HepG2 (cell line): ENCODE results near the gene XPO5. TPM values are rescaled to one million over a fixed set of nuclear protein-coding genes. Genes with fewer than 3 reads are reported as not detected.

Experiments
- EHMT2 ChIP-seq: fragments of 200-600 bp; sonication (generic); IDR thresholded peaks from 2 replicates; pipeline ENCODE4 v1.7.0; 2017; ENCODE audit warnings: antibody characterized with exemption, low read depth, low read length, borderline replicate concordance
- FOXO1 ChIP-seq: sonication (generic); formaldehyde crosslinking; IDR thresholded peaks from 2 replicates; pipeline ENCODE4 v1.4.0; 2020; ENCODE audit warnings: missing genetic modification reagents
- GABPA ChIP-seq, 2 experiments: IDR thresholded peaks; 2 replicates each; pipeline ENCODE4 v1.6.1; 2011 to 2016; ENCODE audit warnings: low read depth in 2 of 2, low read length in 1 of 2, missing biosample characterization in 1 of 2, missing genetic modification characterization in 1 of 2
- KMT2B ChIP-seq: IDR thresholded peaks from 2 replicates; pipeline ENCODE4 v1.6.1; 2016; ENCODE audit warnings: missing genetic modification reagents, missing compliant biosample characterization
- NR1H2 ChIP-seq: sonication (generic); formaldehyde crosslinking; IDR thresholded peaks from 2 replicates; pipeline ENCODE4 v1.8.1; 2022; ENCODE audit warnings: low read depth, missing genetic modification reagents, borderline replicate concordance
- NR2F6 ChIP-seq, 2 experiments: IDR thresholded peaks; 2 replicates each; pipeline ENCODE4 v1.6.1; 2016; ENCODE audit warnings: antibody characterized with exemption in 1 of 2, mild to moderate bottlenecking in 1 of 2
- PCBP2 ChIP-seq: fragments of 200-400 bp; formaldehyde crosslinking; optimal IDR thresholded peaks from 2 replicates; pipeline ENCODE3; 2018; ENCODE audit warnings: low read length, low read depth; ENCODE audit not compliant: poor library complexity, severe bottlenecking
- REXO4 ChIP-seq: sonication (generic); formaldehyde crosslinking; IDR thresholded peaks from 2 replicates; pipeline ENCODE4 v1.8.0; 2022; ENCODE audit warnings: missing genetic modification reagents, mild to moderate bottlenecking, borderline replicate concordance
- SCMH1 ChIP-seq: sonication (generic); formaldehyde crosslinking; IDR thresholded peaks from 2 replicates; pipeline ENCODE4 v1.9.0; 2021; ENCODE audit warnings: missing genetic modification reagents, mild to moderate bottlenecking, borderline replicate concordance
- SNAI1 ChIP-seq: sonication (generic); formaldehyde crosslinking; IDR thresholded peaks from 2 replicates; pipeline ENCODE4 v1.5.0; 2020; ENCODE audit warnings: mild to moderate bottlenecking, missing genetic modification reagents, borderline replicate concordance
- TEAD3 ChIP-seq: optimal IDR thresholded peaks from 2 replicates; pipeline ENCODE3; 2016; ENCODE audit warnings: borderline replicate concordance
- TFDP2 ChIP-seq: sonication (generic); formaldehyde crosslinking; IDR thresholded peaks from 2 replicates; pipeline ENCODE4 v1.4.0; 2020; ENCODE audit warnings: missing genetic modification reagents
- YEATS2 ChIP-seq: sonication (generic); formaldehyde crosslinking; IDR thresholded peaks from 2 replicates; pipeline ENCODE4 v1.4.0; 2020; ENCODE audit warnings: missing genetic modification reagents, borderline replicate concordance
- ZBTB7A ChIP-seq: sonication (generic); formaldehyde crosslinking; IDR thresholded peaks from 2 replicates; pipeline ENCODE4 v1.8.0; 2022; ENCODE audit warnings: mild to moderate bottlenecking, missing genetic modification reagents
- ZFP37 ChIP-seq: sonication (generic); formaldehyde crosslinking; IDR thresholded peaks from 2 replicates; pipeline ENCODE4 v1.4.0; 2020; ENCODE audit warnings: missing genetic modification reagents, borderline replicate concordance
- ZNF136 ChIP-seq: sonication (generic); formaldehyde crosslinking; IDR thresholded peaks from 2 replicates; pipeline ENCODE4 v1.8.1; 2022; ENCODE audit warnings: low read depth, mild to moderate bottlenecking, moderate library complexity, missing genetic modification reagents
- ZNF362 ChIP-seq: sonication (generic); formaldehyde crosslinking; IDR thresholded peaks from 2 replicates; pipeline ENCODE4 v1.4.0; 2020; ENCODE audit warnings: missing genetic modification reagents, mild to moderate bottlenecking, borderline replicate concordance
- ZNF556 ChIP-seq: sonication (generic); formaldehyde crosslinking; IDR thresholded peaks from 2 replicates; pipeline ENCODE4 v1.4.0; 2020; ENCODE audit warnings: mild to moderate bottlenecking, missing genetic modification reagents, borderline replicate concordance
- ZNF737 ChIP-seq: sonication (generic); formaldehyde crosslinking; IDR thresholded peaks from 2 replicates; pipeline ENCODE4 v1.5.0; 2020; ENCODE audit warnings: missing genetic modification reagents, mild to moderate bottlenecking, borderline replicate concordance
- ZNF776 ChIP-seq: sonication (generic); formaldehyde crosslinking; IDR thresholded peaks from 2 replicates; pipeline ENCODE4 v1.4.0; 2020; ENCODE audit warnings: mild to moderate bottlenecking, missing genetic modification reagents
- ZNF777 ChIP-seq: sonication (generic); formaldehyde crosslinking; IDR thresholded peaks from 2 replicates; pipeline ENCODE4 v1.4.0; 2020; ENCODE audit warnings: missing genetic modification reagents
- polyA plus RNA-seq, 8 experiments: library from polyadenylated mRNA; depleted of rRNA in 3 of 8; stranded (reverse) in 7 of 8; unstranded in 1 of 8; fragments of >200 nt; fragmentation: Illumina TruSeq in 4 of 8; extraction: Trizol in 4 of 8; gene quantifications; 2 replicates each; pipeline versions ENCODE4 v1.2.1 to v1.2.3, GENCODE V29; 2011 to 2016; ENCODE audit warnings: low read depth in 4 of 8, missing spikeins in 1 of 8, mixed read lengths in 1 of 8; ENCODE audit not compliant: insufficient read depth in 1 of 8
- total RNA-seq, 5 experiments: library from RNA; depleted of rRNA; stranded (reverse); fragments of >200 nt; fragmentation: Illumina TruSeq; extraction: Trizol; gene quantifications; 2 replicates each; pipeline ENCODE4 v1.2.3, GENCODE V29; 2016; ENCODE audit warnings: low read depth in 1 of 5
- TF ChIP-seq, protein P1 (sequence below): sonication (generic); formaldehyde crosslinking; IDR thresholded peaks from 2 replicates; pipeline ENCODE4 v1.9.0; 2021; ENCODE audit warnings: missing genetic modification reagents, borderline replicate concordance
- TF ChIP-seq, protein P2 (sequence below): sonication (generic); formaldehyde crosslinking; IDR thresholded peaks from 2 replicates; pipeline ENCODE4 v1.4.0; 2020; ENCODE audit warnings: missing genetic modification reagents

XPO5 gene
- total and polyA plus RNA-seq, 2 of the 13 experiments (the other 11 are each of a cell fraction or from before 2014, with no cell fraction given), result 52.2 to 68.0 TPM

DNA sequence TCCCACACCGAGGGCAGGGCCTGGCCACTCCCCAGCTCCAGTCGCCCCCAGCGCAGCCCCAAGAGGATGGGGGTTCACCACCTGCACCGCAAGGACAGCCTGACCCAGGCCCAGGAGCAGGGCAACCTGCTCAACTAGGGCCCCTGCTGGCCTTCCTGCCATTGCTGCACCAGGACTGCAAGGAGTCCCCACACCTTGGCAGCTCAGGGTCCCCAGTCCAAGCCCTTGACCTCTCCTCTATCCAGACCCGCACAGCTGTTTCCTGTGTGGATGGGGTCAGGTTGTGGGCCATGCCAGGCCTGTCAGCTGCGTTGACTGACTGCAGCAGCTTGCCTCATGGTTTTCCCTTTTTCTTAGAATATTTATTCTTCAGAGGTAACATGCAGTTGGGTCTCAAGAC is 70.1 kb downstream of the XPO5 start (continued):
- TF ChIP-seq, protein P1, sequence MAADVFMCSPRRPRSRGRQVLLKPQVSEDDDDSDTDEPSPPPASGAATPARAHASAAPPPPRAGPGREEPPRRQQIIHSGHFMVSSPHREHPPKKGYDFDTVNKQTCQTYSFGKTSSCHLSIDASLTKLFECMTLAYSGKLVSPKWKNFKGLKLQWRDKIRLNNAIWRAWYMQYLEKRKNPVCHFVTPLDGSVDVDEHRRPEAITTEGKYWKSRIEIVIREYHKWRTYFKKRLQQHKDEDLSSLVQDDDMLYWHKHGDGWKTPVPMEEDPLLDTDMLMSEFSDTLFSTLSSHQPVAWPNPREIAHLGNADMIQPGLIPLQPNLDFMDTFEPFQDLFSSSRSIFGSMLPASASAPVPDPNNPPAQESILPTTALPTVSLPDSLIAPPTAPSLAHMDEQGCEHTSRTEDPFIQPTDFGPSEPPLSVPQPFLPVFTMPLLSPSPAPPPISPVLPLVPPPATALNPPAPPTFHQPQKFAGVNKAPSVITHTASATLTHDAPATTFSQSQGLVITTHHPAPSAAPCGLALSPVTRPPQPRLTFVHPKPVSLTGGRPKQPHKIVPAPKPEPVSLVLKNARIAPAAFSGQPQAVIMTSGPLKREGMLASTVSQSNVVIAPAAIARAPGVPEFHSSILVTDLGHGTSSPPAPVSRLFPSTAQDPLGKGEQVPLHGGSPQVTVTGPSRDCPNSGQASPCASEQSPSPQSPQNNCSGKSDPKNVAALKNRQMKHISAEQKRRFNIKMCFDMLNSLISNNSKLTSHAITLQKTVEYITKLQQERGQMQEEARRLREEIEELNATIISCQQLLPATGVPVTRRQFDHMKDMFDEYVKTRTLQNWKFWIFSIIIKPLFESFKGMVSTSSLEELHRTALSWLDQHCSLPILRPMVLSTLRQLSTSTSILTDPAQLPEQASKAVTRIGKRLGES (CRISPR knock-in tag), result no peak
- TF ChIP-seq, protein P2, sequence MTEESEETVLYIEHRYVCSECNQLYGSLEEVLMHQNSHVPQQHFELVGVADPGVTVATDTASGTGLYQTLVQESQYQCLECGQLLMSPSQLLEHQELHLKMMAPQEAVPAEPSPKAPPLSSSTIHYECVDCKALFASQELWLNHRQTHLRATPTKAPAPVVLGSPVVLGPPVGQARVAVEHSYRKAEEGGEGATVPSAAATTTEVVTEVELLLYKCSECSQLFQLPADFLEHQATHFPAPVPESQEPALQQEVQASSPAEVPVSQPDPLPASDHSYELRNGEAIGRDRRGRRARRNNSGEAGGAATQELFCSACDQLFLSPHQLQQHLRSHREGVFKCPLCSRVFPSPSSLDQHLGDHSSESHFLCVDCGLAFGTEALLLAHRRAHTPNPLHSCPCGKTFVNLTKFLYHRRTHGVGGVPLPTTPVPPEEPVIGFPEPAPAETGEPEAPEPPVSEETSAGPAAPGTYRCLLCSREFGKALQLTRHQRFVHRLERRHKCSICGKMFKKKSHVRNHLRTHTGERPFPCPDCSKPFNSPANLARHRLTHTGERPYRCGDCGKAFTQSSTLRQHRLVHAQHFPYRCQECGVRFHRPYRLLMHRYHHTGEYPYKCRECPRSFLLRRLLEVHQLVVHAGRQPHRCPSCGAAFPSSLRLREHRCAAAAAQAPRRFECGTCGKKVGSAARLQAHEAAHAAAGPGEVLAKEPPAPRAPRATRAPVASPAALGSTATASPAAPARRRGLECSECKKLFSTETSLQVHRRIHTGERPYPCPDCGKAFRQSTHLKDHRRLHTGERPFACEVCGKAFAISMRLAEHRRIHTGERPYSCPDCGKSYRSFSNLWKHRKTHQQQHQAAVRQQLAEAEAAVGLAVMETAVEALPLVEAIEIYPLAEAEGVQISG, result no peak
- TF ChIP-seq ZNF737 (CRISPR knock-in tag) (no peak), SCMH1 (CRISPR knock-in tag) (no peak), YEATS2 (CRISPR knock-in tag) (no peak), ZFP37 (no peak), NR1H2 (CRISPR knock-in tag) (no peak), ZNF777 (CRISPR knock-in tag) (no peak), PCBP2 (no peak), TEAD3 (CRISPR knock-in tag) (no peak), GABPA (IDR thresholded peaks at IDR 0.05; ENCODE audit: low read depth, low read length) (no peak), GABPA (CRISPR knock-in tag; IDR thresholded peaks at IDR 0.05; ENCODE audit: low read depth) (peak; percentile 57), ZNF136 (no peak), ZNF776 (no peak), ZBTB7A (CRISPR knock-in tag) (no peak), ZNF362 (CRISPR knock-in tag) (no peak), FOXO1 (no peak), KMT2B (CRISPR knock-in tag) (no peak), EHMT2 (no peak), SNAI1 (CRISPR knock-in tag) (no peak), ZNF556 (CRISPR knock-in tag) (no peak), NR2F6 (IDR thresholded peaks at IDR 0.05) (no peak), NR2F6 (CRISPR knock-in tag; IDR thresholded peaks at IDR 0.05) (0 out of 2 replicates have a peak, but pooled peaks have one; percentile 20), TFDP2 (CRISPR knock-in tag) (no peak), REXO4 (CRISPR knock-in tag) (no peak)
